HG02943 (cell line): ENCODE measurements around the gene WDR4.
"Not testable (repeated sequence)": the region's sequence is repeated elsewhere in the genome, so short reads cannot be mapped to it uniquely, and the experiment has no call there.

ENCODE experiments used
- ATAC-seq: cut with Tn5 transposase; IDR thresholded peaks from one replicate; pipeline ENCODE4 v1.9.1; 2021; ENCODE audit warnings: mild to moderate bottlenecking, low read depth, moderate library complexity; ENCODE audit not compliant: unreplicated experiment

Gene WDR4

GRCh38 chr21:42841916-42842655 lies 37.3 kb downstream of the WDR4 start:
- ATAC-seq, result not testable (repeated sequence)

GRCh38 chr21:42841156-42841915 lies 38.0 kb downstream of the WDR4 start:
- no peak for ATAC-seq

DNA sequence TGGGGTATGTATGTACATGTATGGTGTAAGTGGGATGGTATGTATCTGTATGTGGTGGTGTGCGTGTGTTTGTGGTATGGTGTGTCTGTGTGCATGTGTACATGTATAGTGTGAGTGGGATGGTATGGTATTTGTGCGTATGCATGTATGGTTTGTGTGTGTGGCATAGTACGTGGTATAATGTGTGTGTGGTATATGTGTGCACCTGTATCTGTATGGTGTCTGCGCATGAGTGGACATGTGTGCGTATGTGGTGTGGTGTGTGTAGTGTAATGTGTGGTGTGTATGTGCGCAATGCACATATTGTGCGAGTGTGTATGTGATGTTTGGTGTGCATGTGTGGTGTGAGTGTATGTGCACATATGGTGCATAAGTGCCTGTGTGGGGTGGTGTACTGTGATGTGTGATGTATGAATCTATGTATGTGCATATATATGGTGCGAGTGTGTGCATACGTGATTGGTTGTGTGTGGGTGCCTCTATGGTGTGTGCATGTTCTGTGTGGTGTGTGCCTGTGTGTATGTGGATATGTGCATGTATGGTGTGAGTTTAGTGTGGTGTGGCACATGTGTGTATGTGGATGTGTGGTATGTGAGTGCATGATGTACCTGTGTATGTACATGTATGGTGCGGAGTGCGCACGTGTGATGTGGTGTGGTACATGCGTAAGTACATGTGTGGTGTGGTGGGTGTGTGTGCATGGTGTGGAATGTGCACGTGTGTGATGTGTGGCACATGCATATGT lies 38.8 kb downstream of the WDR4 start:
- no peak for ATAC-seq

DNA sequence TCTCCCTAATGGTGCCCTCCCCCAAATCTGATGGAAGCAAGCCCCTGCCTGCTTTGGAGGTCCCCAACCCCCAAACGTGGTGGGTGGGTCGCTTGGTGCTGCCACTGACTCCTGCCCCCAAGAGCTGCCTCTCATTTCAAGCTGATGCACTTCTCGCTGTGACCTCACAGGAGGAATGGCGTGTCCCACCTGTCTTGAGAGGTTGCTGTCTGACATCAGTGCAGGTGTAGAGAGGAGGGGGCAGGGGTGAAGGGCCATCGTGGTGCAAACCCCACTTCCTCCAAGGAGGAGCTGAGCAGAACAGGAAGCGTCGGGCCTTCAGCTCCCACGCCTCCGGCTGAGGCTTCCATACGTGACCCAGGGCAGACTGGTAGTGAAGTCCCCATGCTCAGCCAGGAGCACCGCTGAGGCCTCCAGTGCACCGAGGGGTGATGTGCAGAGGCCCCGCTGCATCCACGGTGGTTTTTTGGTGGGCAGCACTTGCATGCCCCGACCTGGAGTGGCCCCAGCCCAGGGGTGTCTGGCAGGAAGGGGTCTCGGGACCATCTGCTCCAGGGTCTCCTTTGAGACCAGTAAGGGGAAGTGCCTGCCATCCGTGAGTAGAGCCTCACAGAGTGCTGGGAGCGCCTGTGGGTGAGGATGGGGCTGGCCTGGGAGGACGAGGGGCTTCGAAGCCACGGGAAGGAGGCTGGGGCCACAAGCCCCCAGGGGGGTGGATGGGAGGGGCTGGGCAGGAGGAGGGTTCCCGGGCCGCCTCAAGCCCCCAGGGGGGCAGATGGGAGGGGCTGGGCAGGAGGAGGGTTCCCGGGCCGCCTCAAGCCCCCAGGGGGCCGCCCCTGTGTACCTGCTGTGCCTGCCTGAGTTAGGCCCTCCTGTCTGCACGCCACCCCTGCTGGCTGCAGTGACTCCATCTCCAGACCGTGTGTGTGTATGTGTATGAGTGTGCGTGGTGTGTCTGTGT lies 39.8 kb downstream of the WDR4 start:
- no peak for ATAC-seq

DNA sequence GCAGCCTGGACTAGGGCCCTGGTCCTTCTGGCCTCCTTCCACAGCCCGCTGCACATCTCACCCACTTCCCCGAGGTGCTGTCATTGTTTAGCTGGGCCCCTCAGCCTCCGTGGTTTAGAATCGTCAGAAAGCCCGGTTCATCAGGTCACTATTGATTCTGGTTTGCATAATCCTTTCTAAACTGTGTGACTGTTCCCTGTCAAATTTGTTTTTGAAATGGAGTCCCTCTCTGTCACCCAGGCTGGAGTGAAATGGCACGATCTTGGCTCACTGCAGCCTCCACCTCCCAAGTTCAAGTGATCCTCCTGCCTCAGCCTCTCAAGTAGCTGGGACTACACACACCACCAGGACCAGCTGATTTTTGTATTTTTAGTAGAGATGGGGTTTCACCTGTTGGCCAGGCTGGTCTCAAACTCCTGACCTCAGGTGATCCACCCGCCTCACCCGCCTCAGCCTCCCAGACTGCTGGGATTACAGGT lies 41.1 kb downstream of the WDR4 start:
- ATAC-seq, result not testable (repeated sequence)

DNA sequence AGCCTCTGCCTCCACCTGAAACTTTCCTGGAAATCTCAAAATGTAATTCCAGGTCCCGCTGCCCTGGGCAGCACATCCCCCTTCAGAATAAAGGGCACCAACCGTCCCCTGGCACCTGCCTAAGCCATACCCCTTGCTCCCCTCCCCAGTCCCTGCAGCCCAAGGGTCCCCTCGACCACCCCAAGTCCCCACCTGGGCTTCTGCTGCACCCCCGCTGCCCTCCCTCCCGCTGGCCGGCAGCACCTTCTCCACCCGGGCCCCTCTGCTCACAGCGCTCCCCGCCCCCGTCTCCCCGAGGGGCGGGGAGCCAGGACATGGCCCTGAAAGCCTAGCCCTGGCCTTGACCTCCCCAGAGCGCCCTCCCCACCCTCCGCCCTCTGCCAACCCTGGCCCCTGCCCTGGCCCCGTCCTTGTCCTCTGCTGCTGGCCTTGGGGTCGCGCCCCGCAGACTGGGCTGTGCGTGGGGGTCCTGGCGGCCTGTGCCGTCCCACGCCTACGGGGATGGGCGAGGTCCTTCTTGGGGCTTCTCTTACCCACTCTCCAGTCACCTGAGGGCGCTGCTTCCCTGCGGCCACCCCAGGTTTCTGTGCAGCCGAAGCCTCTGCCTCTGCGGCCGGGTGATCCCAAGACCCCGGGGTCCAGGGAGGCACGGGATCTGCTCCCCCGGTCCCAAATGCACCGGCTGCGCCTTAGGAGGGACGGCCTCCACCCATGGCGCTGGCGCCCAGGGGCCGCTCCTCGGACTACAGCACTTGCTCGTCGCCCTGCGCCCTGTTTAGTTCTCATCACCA lies 41.7 kb downstream of the WDR4 start:
- no peak for ATAC-seq

- ATAC-seq, result no peak
Measured at GRCh38 chr21:42836767-42837301, 42.5 kb downstream of the WDR4 start.

DNA sequence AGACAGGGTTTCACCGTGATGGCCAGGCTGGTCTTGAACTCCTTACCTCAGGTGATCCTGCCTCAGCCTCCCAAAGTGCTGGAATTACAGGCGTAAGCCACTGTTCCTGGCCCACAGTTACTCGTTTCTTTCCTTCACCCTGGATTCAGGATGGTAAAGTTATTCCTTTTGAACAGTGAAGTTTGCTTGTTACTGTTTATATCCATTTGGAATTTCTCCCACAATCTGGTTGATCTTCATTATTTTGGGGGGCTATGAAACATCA lies 43.0 kb downstream of the WDR4 start:
- ATAC-seq, result no peak

- ATAC-seq, result no peak
Measured at GRCh38 chr21:42835611-42836401, 43.5 kb downstream of the WDR4 start.

- ATAC-seq, result no peak
Measured at GRCh38 chr21:42835211-42835610, 44.1 kb downstream of the WDR4 start.

DNA sequence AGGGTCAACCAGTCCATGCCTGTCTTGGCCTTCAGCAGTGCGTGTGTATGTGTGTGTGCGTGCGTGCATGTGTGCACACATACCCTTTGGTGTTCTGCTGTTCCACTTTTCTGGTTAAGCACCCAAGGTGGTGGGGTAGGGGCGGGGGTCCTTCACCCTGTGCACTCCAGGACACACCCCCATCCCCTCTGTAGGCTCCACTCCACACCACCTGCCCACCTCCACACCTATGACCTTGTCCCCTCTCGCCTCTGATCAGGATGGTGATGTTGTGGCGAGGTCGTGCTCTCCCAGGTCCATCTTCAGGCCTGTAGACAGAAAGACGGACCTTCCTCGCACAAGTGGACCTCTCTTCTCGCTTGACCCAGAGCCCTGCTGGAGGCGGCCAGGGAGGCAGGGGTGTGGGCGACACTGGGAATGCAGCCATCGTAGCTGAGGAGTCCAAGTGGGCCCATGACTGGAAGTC lies 44.6 kb downstream of the WDR4 start:
- no peak for ATAC-seq

- ATAC-seq, result no peak
Measured at GRCh38 chr21:42833859-42834725, 45.2 kb downstream of the WDR4 start.

DNA sequence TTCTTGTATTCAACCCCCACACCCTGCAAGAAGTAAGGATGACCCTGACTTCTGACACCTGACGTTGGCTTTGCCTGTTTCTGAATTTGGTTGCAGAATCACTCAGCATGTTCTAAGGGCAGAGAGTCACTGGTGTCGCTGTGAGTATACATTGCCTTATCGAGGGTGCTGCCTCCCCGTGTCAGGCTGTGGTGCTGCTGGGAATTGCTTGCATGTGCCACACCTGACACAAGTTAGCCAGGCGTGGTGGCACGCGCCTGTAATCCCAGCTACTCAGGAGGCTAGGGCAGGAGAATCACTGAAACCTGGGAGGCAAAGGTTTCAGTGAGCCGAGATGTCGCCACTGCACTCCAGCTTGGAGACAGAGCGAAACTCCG lies 45.9 kb downstream of the WDR4 start:
- ATAC-seq, result no peak

GRCh38 chr21:42832321-42832630 lies 47.1 kb downstream of the WDR4 start:
- ATAC-seq, result not testable (repeated sequence)

DNA sequence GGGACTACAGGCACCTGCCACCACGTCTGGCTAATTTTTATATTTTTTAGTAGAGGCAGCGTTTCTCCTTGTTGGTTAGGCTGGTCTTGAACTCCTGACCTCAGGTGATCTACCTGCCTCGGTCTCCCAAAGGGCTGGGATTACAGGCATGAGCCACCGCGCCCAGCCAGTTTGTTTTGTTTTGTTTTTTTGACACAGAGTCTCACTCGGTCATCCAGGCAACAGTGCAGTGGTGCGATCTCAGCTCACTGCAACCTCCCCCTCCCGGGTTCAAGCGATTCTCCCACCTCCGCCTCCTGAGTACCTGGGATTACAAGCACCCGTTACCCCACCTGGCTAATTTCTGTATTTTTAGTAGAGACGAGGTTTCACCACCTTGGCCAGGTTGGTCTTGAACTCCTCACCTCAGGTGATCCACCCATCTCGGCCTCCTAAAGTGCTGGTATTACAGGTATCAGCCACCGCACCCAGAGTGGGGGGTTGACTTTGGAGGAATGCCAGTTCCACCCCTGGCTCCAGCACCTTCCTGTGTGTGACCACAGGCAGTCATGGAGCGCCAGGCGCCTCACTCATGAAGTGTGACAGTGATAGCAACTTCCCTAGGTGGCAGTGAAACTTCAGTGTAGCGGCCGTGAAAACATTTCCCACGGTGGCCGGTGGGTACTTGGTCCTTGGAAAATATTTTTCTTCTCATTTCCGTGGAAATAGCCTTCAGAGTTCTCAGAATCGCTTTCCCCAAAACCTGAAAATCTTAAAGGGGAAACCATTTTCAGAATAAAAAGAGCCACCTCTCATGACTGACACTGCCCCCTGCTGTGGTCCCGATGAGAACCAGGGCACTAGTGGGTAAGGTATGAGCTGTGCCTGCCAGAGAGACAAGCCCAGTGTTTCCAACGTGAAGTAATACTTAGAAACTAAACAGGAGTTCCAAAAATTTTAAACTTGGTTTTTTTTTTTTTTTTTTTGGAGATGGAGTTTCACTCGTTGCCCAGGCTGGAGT lies 48.6 kb downstream of the WDR4 start:
- ATAC-seq, result no peak

DNA sequence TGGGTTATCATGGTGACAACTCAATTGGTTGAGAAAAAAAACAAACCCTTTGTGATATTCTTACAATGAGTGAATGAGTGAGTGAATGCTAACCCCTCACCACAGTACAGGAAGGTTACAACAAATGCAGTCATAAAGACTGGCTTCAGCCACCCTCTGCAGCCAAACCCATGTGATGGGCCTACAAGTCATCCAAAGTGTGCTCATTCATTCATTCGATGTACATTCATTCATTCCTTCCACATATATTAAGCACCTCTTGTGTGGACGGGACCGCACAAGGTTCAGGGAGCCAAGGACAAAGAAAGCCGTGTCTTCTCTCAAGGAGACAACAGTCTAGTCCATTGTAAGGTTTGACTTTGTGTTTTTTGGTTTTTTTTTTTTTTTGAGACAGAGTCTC lies 49.4 kb downstream of the WDR4 start:
- no peak for ATAC-seq
